RCC 7860 (cell line): ENCODE results near the gene KIF27.
"Not testable (repeated sequence)": the region's sequence is repeated elsewhere in the genome, so short reads cannot be mapped to it uniquely, and the experiment has no call there.

ENCODE experiments used
- DNase-seq: peaks from one replicate; pipeline ENCODE4 v3.0.0-alpha.2; 2015; ENCODE audit warnings: low spot score
- FAIRE-seq: peaks from 2 replicates; lab custom pipeline; 2012; peaks lifted over from hg19 to GRCh38; lab: Jason Lieb, UNC

KIF27 gene

GRCh38 chr9:83920927-83921707, at the start of gene KIF27:
Gene KIF27 (minus strand): TSS chr9:83921432. CDS start chr9:83915591, 5,841 bp downstream.
- DNase-seq (peak; percentile 94), FAIRE-seq (peak; percentile 75)

GRCh38 chr9:83969602-83970001, 48.4 kb upstream of the KIF27 start:
- no peak for DNase-seq
- no peak for FAIRE-seq

GRCh38 chr9:83967073-83967472, 45.8 kb upstream of the KIF27 start:
- no peak for FAIRE-seq
- DNase-seq = no peak

- DNase-seq = no peak
- FAIRE-seq = no peak
These were observed 45.0 kb upstream of the KIF27 start for GRCh38 chr9:83966209-83966582.

DNA sequence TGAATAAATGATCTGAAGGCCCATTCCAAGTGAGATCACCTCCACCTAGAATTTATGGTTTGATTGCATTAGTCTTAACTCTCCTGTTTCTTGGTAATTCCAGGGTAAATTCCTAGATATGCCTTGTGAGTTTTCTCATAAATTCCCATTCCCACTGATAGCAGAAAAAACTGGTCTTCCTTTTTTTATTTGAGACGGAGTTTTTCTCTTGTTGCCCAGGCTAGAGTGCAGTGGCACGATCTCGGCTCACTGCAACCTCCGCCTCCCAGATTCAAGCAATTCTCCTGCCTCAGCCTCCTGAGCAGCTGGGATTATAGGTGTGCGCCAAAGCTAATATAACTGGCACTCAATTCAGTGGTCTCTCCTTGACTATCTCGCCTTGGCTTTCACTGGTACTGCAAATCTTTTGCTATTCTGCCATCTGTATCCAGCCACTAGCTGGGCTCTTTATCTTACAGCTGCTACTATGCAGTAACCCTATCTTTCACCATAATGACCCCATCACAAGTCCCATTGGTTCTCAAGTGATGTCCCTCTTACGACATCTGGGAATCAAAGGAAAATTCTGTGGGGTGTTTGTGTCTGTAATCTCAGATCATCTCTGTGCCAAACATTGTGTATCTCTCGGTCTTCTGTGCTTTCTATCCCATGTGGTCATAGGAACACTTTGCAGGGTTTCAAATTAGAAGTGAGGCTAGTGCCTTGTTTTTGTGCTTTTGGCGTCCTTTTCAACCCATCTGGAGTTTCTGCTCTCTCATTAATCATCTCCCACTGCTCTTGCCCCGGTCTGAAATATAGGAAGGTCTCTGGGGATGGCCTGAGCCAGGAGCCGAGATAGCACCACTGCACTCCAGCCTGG, 44.3 kb upstream of the KIF27 start:
- FAIRE-seq = no peak
- no peak for DNase-seq

DNA sequence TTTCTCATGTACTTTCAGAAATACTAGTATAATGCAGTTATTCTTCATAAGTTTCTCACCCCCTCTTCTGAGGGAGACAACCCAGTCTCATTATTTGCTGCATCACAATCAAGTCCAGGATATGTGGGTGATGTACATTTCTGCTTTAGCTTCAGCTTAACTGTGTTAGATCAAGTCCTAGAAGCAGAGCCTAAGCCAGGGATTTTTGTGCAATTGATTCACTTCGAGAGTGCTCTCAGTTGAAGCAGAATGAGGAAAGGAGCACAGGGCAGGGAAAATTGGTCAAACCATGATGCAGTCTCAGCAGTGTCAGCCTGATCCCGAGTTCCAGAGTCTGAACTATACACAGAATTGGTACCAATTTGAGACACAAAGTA, 43.7 kb upstream of the KIF27 start:
- DNase-seq (no peak), FAIRE-seq (no peak)

GRCh38 chr9:83962165-83962564, 40.9 kb upstream of the KIF27 start:
- DNase-seq (peak; percentile 29), FAIRE-seq (no peak)

DNA sequence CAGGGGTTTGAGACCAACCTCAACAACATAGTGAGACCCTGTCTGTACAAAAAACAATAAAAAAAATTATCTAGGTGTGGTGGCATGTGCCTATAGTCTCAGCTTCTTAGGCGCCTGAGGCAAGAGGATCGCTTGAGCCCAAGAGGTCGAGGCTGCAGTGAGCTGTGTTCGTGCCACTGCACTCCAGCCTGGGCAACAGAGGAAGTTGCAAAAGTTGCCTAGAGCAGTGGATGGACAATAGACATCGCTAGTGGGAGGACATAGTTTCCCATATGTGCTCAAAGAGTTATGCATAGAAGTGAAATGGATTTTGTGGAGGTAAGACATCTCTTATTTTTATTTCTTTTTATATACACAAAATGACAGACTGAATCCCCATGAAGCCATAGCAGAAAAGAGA, 39.8 kb upstream of the KIF27 start:
- no peak for DNase-seq

DNA sequence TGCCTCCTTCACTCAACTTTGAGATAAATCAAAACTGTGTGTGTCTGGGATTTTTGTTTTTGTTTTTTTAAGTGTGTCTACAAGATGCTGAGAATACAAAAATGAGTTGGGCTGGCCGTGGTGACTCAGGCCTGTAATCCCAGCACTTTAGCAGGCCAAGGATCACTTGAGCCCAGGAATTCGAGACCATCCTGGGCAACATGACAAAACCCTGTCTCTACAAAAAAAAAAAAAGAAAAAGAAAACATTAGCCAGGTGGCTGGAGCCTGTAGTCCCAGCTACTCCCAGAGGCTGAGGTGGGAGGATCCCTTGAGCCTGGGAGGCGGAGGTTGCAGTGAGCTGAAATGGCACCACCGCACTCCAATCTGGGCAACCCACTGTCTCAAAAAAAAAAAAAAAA, 37.8 kb upstream of the KIF27 start:
- FAIRE-seq (peak; percentile 96), DNase-seq (peak; percentile 90)

More for the DNA sequence above, 39.8 kb upstream of the KIF27 start:
- no peak for FAIRE-seq

DNA sequence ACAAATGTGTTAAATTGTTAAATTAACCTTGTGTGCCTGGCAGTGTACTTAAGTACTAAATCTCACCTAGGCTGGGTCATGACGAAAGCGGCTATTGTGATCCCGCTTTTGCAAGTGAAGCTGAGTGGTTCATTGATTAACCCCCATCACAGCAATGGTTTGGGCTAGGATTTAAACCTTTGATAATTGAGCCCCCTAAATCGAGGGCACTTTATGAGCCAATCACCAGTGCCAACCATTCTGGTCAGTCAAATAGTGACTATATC, 35.9 kb upstream of the KIF27 start:
- no peak for FAIRE-seq
- no peak for DNase-seq

GRCh38 chr9:83956436-83957247, 35.4 kb upstream of the KIF27 start:
- DNase-seq (peak; percentile 63), FAIRE-seq (no peak)

DNA sequence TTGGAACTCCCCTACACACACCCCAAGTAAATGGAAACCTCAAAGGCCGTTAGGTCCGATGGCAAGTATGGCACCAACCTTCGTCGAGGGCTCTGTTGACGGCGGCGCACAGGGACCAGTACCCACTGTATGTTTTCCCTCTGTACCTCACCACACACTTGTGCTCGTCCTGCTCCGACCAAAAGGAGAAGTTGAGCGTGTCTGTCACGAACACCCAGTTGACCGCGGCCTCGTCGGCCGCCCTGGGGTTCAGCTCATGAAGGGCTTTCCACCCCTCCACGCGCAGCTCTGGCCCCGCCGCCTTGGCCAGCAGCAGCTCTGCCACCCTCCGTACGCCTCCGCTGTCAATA, 34.8 kb upstream of the KIF27 start:
- no peak for DNase-seq
- FAIRE-seq = no peak

GRCh38 chr9:83948096-83948495, 26.9 kb upstream of the KIF27 start:
- FAIRE-seq, DNase-seq: not testable (repeated sequence)

DNA sequence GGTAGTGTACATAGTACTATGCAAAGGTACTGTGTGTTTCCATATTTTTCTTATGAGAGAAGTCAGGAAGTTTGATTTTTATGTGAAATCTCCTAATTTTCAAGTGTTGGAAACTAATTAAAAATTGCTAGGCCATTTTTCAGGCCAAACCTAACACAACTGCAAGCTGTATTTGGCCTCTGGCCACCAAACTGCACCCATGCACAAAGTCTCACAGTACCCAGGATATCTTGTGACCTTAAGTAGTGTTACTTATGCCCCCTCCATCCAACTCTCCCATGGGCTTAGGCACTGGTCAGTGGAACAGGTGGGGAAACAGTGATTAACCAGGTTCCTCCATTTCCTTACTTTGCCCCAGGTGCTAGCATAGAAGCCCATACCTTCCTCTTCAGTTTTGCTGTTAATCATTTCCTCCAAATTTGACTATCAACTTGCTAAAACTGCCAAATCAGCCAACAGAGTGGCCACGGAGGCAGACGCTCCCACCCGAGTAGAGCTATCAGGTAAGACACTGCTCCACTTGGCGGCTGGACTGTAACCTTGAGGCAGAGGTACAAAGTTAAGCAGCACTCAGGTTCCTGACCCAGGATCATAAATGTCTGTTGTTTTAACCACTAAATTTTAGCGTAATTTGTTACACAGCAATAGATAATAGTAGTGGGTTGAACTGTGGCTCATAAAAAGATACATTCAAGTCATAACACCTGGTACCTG, 19.5 kb upstream of the KIF27 start:
- no peak for DNase-seq
- FAIRE-seq = no peak

DNA sequence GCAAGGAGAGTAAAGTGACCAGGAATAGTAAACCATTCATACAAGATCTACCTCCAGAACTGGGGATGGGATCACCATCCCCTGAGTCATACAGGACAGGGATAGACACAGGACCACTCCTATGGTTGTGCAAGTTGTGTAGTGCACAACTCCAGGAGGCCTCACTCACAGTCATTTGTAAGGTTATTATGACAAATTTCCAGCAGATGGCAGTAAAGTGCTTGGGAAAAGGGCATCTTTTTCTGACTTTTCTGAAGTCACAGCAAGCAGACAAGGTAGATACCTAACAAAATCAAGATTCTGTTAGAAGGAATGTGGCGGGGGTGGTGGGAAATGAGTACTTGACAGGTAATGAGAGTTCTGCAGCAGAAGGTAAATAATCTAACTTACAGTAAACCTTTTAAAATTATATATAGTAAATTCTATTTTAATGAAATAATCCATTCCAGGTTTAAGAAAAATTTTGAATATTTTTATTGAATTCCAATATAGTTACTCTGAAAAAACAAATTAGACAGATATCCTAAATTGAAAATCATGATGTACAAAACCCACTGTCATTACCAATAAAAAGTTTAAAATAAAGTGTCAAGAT, 16.7 kb upstream of the KIF27 start:
- peak; percentile 46 for FAIRE-seq
- peak; percentile 63 for DNase-seq

DNA sequence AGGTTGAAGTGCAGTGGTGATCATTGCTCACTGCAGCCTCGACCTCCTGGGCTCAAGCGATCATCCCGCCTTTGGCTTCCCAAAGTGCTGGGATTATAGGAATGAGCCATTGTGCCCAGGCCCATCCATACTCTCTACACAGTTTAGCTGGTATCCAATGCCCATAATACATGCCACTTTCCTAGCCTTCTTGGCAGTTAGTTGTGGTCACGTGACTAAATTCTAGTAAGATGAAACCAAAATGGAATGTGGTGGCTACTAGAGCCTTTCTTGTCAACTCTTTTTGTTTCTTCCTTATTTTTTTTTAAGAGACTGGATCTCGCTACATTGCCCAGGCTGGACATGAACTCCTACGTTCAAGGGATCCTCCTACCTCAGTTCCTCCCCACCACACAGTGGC, 15.3 kb upstream of the KIF27 start:
- DNase-seq (no peak), FAIRE-seq (no peak)

DNA sequence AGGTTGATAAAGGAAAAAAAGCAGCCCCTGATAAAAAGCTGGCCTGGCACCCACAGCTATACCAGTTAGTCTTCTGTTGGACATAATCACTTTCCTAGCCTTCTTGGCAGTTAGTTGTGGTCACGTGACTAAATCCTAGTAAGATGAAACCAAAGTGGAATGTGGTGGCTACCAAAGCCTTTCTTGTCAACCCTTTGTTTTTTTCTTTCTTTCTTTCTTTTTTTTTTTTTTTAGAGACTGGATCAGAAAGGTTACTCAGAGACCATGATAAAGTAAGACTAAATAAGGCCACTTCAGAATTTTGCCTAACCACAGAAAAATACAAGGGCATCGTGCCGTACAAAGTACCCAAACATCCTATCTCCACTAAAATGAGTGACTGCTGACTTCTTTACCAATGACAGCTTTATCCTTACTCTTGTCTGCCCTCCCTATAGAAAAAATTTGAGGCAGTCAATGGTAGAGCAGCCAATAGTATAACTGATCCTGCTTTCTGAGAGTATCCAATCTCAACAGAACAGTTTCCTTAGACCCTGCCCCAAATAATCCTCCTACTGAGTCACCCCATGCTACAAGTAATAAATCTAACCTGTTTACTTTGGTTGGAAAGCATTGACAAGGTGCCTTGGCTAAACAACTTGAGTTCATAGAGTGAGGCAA, 14.2 kb upstream of the KIF27 start:
- peak; percentile 35 for FAIRE-seq

GRCh38 chr9:83934569-83935275, 13.5 kb upstream of the KIF27 start:
- FAIRE-seq (no peak), DNase-seq (no peak)

More for the DNA sequence above, 14.2 kb upstream of the KIF27 start:
- peak; percentile 51 for DNase-seq

- FAIRE-seq = no peak
- DNase-seq = no peak
These were observed 12.6 kb upstream of the KIF27 start for GRCh38 chr9:83933790-83934189.
